Measurements from ENCODE around the gene TCP10L.

The TCP10L gene

DNA sequence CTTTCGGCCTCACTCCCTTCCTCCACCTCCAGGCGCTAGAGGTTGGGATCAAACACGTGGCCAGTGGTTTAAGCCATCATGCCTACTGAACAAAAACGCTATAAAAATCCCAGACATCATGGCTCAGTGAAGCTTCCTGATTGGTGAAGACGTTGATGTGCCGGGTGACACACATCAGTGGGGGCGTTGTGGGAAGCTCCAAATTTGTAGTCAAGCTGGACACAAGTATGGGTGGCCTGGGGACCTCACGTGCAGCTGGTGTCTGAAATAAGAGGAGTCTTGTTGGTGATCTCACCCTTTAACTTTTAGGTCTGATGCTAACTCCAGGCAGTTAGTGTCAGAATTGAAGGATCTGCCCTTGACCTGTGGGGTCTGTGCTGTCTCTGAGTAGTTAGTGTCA lies 20.1 kb upstream of the TCP10L start:
- TF ChIP-seq, protein P1, sequence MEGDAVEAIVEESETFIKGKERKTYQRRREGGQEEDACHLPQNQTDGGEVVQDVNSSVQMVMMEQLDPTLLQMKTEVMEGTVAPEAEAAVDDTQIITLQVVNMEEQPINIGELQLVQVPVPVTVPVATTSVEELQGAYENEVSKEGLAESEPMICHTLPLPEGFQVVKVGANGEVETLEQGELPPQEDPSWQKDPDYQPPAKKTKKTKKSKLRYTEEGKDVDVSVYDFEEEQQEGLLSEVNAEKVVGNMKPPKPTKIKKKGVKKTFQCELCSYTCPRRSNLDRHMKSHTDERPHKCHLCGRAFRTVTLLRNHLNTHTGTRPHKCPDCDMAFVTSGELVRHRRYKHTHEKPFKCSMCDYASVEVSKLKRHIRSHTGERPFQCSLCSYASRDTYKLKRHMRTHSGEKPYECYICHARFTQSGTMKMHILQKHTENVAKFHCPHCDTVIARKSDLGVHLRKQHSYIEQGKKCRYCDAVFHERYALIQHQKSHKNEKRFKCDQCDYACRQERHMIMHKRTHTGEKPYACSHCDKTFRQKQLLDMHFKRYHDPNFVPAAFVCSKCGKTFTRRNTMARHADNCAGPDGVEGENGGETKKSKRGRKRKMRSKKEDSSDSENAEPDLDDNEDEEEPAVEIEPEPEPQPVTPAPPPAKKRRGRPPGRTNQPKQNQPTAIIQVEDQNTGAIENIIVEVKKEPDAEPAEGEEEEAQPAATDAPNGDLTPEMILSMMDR (IDR thresholded peaks at IDR 0.05) = no peak

DNA sequence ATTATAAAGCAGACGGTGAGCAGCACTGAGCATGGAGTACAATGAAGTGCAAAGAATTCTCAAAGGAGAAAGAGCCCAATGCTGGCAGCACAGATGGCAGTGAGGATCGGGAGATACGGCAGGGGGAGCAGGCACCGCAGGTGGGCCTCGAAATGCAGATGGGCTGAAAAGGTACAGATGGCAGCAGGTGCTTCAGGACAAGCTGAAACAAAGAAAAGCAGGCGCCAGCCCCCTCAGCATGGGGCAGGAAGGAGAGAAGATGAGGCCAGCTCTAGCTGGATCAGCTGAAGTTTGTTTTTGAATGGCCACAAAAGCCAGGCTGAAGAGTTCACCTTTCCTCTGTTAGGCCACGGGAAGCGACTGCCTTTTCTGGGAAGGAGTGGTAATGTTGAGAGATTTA lies 19.1 kb upstream of the TCP10L start:
- TF ChIP-seq, protein P1 (IDR thresholded peaks at IDR 0.05) = no peak

DNA sequence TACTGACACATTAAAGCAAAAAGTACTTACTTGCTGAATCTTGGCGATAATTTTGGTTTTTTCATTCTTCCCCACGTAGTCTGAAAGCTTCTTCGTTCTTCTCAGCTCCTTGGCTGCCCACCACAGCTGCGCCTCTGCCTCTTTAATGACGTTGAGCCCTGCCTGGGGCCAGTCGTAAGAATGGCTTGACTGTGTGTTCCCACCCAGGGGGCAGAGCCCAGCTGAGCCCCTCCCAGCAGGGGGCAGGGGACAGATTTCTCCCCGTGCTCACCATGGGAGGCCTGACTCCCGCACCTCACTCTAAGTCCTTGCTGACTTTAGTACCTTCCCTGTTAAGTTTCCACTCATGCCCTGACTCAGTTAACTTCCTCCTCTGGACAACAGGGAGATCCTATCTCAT lies 17.8 kb upstream of the TCP10L start:
- TF ChIP-seq, protein P1 (IDR thresholded peaks at IDR 0.05) = no peak

DNA sequence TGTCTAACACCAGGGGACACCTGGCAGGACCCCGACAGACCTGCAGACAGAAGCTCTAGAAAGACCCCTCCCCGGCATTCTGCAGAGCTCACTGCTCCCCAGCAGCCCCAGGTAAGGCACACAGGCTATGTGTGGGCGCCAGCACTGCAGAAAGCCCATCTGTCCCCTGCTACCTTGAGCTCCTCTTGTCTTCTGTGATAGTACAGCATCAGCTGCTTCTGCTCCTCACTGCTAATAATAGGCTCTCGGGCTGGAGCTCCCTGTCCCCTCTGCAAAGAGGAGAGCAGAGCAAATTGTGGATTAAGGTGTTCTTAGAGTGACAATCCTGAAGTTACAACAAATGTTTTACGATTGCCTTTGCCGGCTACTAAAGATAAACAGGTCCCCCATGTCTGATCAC lies 16.8 kb upstream of the TCP10L start:
- TF ChIP-seq, protein P1 (IDR thresholded peaks at IDR 0.05) = no peak

DNA sequence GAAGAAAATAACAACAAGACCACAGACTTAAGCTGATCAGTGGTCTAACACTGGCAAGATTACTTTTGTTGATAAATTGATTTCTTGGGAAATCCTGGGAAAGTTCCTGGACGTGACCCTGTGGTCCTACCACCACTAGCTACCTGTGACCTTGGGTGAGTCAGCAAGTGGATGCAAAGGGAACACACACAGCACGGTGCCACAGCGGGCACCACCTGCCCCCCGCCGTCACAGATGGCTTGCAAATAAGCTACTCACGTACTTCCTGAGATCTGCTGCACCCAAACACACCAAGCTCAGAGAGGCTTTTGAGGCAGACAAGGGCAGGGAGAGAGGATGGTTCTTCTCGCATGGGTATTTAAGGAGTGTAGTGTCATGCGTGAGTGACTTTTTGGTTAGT lies 14.2 kb upstream of the TCP10L start:
- TF ChIP-seq, protein P1 (IDR thresholded peaks at IDR 0.05) = no peak

DNA sequence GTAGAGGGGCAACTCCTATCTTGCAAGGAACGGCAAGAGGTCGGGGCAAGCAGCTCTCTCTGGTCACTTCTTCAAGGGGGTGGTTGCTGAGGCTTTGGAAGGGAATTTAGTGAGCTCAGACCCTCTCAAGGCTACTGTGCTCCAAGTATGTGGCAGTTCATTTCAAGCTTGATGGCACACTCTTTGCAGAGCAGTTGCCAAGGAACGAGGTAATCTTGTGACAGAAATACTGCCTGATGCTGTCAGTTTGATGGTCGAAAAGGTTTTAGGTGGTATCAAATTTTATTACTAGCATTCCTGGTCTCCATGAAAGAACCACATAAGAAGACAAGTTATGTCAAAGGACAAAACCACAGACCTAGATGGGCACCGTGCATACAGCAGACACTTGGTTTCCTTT lies 13.8 kb upstream of the TCP10L start:
- TF ChIP-seq, protein P1 (IDR thresholded peaks at IDR 0.05) = no peak

DNA sequence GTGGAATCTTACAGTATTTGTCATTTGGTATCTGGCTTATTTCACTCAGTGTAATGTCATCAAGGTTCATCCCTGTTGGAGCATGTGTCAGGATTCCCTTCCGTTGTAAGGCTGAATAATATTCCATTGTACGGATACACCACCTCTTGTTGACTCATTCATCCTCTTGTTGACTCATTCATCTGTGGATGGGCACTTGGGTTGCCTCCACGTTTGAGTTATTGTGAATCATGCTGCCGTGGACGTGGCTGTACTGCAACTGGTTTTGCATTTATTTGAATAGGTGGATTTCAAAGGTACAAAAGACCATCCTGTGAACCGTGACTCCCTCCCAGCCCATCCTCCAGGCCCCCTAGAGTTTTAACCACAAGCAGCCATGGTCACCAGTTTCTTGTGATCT lies 11.9 kb upstream of the TCP10L start:
- TF ChIP-seq, protein P1 (IDR thresholded peaks at IDR 0.05) = no peak

DNA sequence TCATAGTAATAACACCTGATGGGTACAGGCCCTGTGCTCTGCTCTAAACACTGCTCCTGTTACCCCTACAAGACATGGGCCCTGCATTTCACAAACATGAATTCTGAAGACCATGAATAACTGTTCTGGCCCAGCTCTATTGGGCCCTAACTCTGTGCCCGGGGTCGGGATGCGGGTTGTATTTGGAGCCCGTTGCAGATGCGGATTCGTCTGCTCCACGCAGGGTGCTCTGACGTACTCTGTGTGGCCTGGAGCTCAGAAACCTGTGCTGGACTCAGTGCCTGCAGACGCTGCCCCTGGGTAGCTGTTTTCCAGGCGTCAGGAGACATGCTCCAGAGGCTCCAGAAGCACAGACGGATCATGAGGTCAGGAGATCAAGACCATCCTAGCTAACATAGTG lies 10.1 kb upstream of the TCP10L start:
- TF ChIP-seq, protein P1 (IDR thresholded peaks at IDR 0.05) = no peak

Data from LNCAP (cell line).